ENCODE measurements around the gene SPECC1L.
"Not testable (repeated sequence)": the region's sequence is repeated elsewhere in the genome, so short reads cannot be mapped to it uniquely, and the experiment has no call there.

Gene SPECC1L

GRCh38 chr22:24259459-24259858 lies 11.2 kb upstream of the SPECC1L start:
- peak; percentile 66 for DNase-seq (ENCODE audit: low spot score)
- H3K9me3 Mint-ChIP-seq; H3K36me3 Mint-ChIP-seq (ENCODE audit: low read depth); H3K27me3 Mint-ChIP-seq (ENCODE audit: low read depth); H3K4me1 Mint-ChIP-seq (ENCODE audit: low read depth); H3K27ac Mint-ChIP-seq; H3K4me3 Mint-ChIP-seq: not testable (repeated sequence)

- not testable (repeated sequence) for H3K4me1 Mint-ChIP-seq (ENCODE audit: low read depth); H3K27ac Mint-ChIP-seq; H3K36me3 Mint-ChIP-seq (ENCODE audit: low read depth); H3K27me3 Mint-ChIP-seq (ENCODE audit: low read depth); H3K4me3 Mint-ChIP-seq; DNase-seq (ENCODE audit: low spot score); H3K9me3 Mint-ChIP-seq
These were observed 8.4 kb upstream of the SPECC1L start for GRCh38 chr22:24262185-24262749.

GRCh38 chr22:24263479-24263878 lies 7.2 kb upstream of the SPECC1L start:
- not testable (repeated sequence) for H3K36me3 Mint-ChIP-seq (ENCODE audit: low read depth); H3K9me3 Mint-ChIP-seq; H3K4me3 Mint-ChIP-seq; DNase-seq (ENCODE audit: low spot score); H3K27me3 Mint-ChIP-seq (ENCODE audit: low read depth); H3K4me1 Mint-ChIP-seq (ENCODE audit: low read depth); H3K27ac Mint-ChIP-seq

GRCh38 chr22:24264329-24264896 lies 6.2 kb upstream of the SPECC1L start:
- H3K36me3 Mint-ChIP-seq (ENCODE audit: low read depth); H3K4me3 Mint-ChIP-seq; DNase-seq (ENCODE audit: low spot score); H3K9me3 Mint-ChIP-seq; H3K4me1 Mint-ChIP-seq (ENCODE audit: low read depth); H3K27me3 Mint-ChIP-seq (ENCODE audit: low read depth): not testable (repeated sequence)
- peak overlapping the region; percentile 62 for H3K27ac Mint-ChIP-seq

GRCh38 chr22:24265734-24266133 lies 4.9 kb upstream of the SPECC1L start:
- no peaks in the 10 kb centered on the region for H3K9me3 Mint-ChIP-seq
- H3K27ac Mint-ChIP-seq: no peak overlapping the region
- H3K4me3 Mint-ChIP-seq: no peak overlapping the region
- H3K36me3 Mint-ChIP-seq (ENCODE audit: low read depth): no peaks in the 10 kb centered on the region
- DNase-seq (ENCODE audit: low spot score): no peak
- H3K4me1 Mint-ChIP-seq (ENCODE audit: low read depth): peaks cover 4% of the 10 kb centered on the region
- H3K27me3 Mint-ChIP-seq (ENCODE audit: low read depth): peaks cover 3% of the 10 kb centered on the region

- not testable (repeated sequence) for H3K27me3 Mint-ChIP-seq (ENCODE audit: low read depth); H3K9me3 Mint-ChIP-seq; H3K4me3 Mint-ChIP-seq; H3K36me3 Mint-ChIP-seq (ENCODE audit: low read depth); H3K4me1 Mint-ChIP-seq (ENCODE audit: low read depth); H3K27ac Mint-ChIP-seq; DNase-seq (ENCODE audit: low spot score)
These were observed 4.1 kb upstream of the SPECC1L start for GRCh38 chr22:24266495-24266894.

- DNase-seq (ENCODE audit: low spot score): no peak
- peaks cover 3% of the 10 kb centered on the region for H3K27me3 Mint-ChIP-seq (ENCODE audit: low read depth)
- peak overlapping the region; percentile 79 for H3K4me3 Mint-ChIP-seq
- H3K36me3 Mint-ChIP-seq (ENCODE audit: low read depth): peaks cover 8% of the 10 kb centered on the region
- peak overlapping the region; percentile 82 for H3K27ac Mint-ChIP-seq
- H3K9me3 Mint-ChIP-seq: no peaks in the 10 kb centered on the region
- H3K4me1 Mint-ChIP-seq (ENCODE audit: low read depth): peaks cover 16% of the 10 kb centered on the region
These were observed 789 bp downstream of the SPECC1L start for GRCh38 chr22:24271386-24271854.

- Mint-ChIP-seq H3K36me3 (ENCODE audit: low read depth) (peaks cover 13% of the 10 kb centered on the region), H3K4me1 (ENCODE audit: low read depth) (peaks cover 16% of the 10 kb centered on the region), H3K4me3 (peak overlapping the region; percentile 79)
- not testable (repeated sequence) for H3K27me3 Mint-ChIP-seq (ENCODE audit: low read depth); H3K27ac Mint-ChIP-seq; H3K9me3 Mint-ChIP-seq; DNase-seq (ENCODE audit: low spot score)
These were observed 2.4 kb downstream of the SPECC1L start for GRCh38 chr22:24273031-24273430.

- Mint-ChIP-seq H3K36me3 (ENCODE audit: low read depth) (peaks cover 13% of the 10 kb centered on the region), H3K4me1 (ENCODE audit: low read depth) (peaks cover 16% of the 10 kb centered on the region)
- not testable (repeated sequence) for H3K27me3 Mint-ChIP-seq (ENCODE audit: low read depth); H3K9me3 Mint-ChIP-seq; H3K4me3 Mint-ChIP-seq; H3K27ac Mint-ChIP-seq; DNase-seq (ENCODE audit: low spot score)
These were observed 3.3 kb downstream of the SPECC1L start for GRCh38 chr22:24273906-24274305.

GRCh38 chr22:24274696-24275405 lies 4.2 kb downstream of the SPECC1L start:
- not testable (repeated sequence) for H3K9me3 Mint-ChIP-seq; H3K27ac Mint-ChIP-seq; H3K4me3 Mint-ChIP-seq; DNase-seq (ENCODE audit: low spot score); H3K27me3 Mint-ChIP-seq (ENCODE audit: low read depth)
- H3K4me1 Mint-ChIP-seq (ENCODE audit: low read depth): peaks cover 17% of the 10 kb centered on the region
- peaks cover 15% of the 10 kb centered on the region for H3K36me3 Mint-ChIP-seq (ENCODE audit: low read depth)

GRCh38 chr22:24280363-24280762 lies 9.7 kb downstream of the SPECC1L start:
- peaks cover 23% of the 10 kb centered on the region for H3K4me1 Mint-ChIP-seq (ENCODE audit: low read depth)
- not testable (repeated sequence) for H3K27ac Mint-ChIP-seq; H3K9me3 Mint-ChIP-seq; H3K4me3 Mint-ChIP-seq; DNase-seq (ENCODE audit: low spot score)
- H3K27me3 Mint-ChIP-seq (ENCODE audit: low read depth): peaks cover 11% of the 10 kb centered on the region
- H3K36me3 Mint-ChIP-seq (ENCODE audit: low read depth): peaks cover 23% of the 10 kb centered on the region

- peaks cover 11% of the 10 kb centered on the region for H3K27me3 Mint-ChIP-seq (ENCODE audit: low read depth)
- peaks cover 28% of the 10 kb centered on the region for H3K4me1 Mint-ChIP-seq (ENCODE audit: low read depth)
- peaks cover 20% of the 10 kb centered on the region for H3K36me3 Mint-ChIP-seq (ENCODE audit: low read depth)
- no peaks in the 10 kb centered on the region for H3K9me3 Mint-ChIP-seq
- no peak for DNase-seq (ENCODE audit: low spot score)
- H3K27ac Mint-ChIP-seq: no peak overlapping the region
- H3K4me3 Mint-ChIP-seq: no peak overlapping the region
These were observed 11.8 kb downstream of the SPECC1L start for GRCh38 chr22:24282401-24282800.

GRCh38 chr22:24284747-24285203 lies 14.1 kb downstream of the SPECC1L start:
- H3K4me1 Mint-ChIP-seq (ENCODE audit: low read depth): peaks cover 30% of the 10 kb centered on the region
- H3K4me3 Mint-ChIP-seq: peak overlapping the region; percentile 23
- H3K27me3 Mint-ChIP-seq (ENCODE audit: low read depth): peaks cover 11% of the 10 kb centered on the region
- peak overlapping the region; percentile 45 for H3K27ac Mint-ChIP-seq
- no peak for DNase-seq (ENCODE audit: low spot score)
- H3K9me3 Mint-ChIP-seq: no peaks in the 10 kb centered on the region
- H3K36me3 Mint-ChIP-seq (ENCODE audit: low read depth): peaks cover 19% of the 10 kb centered on the region

GRCh38 chr22:24285245-24285644 lies 14.6 kb downstream of the SPECC1L start:
- no peak for DNase-seq (ENCODE audit: low spot score)

More at GRCh38 chr22:24285245-24285644, 14.6 kb downstream of the SPECC1L start:
- peaks cover 18% of the 10 kb centered on the region for H3K36me3 Mint-ChIP-seq (ENCODE audit: low read depth)
- peaks cover 32% of the 10 kb centered on the region for H3K4me1 Mint-ChIP-seq (ENCODE audit: low read depth)
- no peaks in the 10 kb centered on the region for H3K9me3 Mint-ChIP-seq
- peak overlapping the region; percentile 23 for H3K4me3 Mint-ChIP-seq
- H3K27me3 Mint-ChIP-seq (ENCODE audit: low read depth): peaks cover 11% of the 10 kb centered on the region
- H3K27ac Mint-ChIP-seq: peak overlapping the region; percentile 45

Data from T-helper 2 cell treated with Interferon-gamma antibody and Interleukin-4, amounts not matched to agents 5 μg/mL and 100 μg/mL, for 36 hours (primary cell).